Caki2 (cell line): ENCODE data around the gene AFAP1. TPM values are rescaled to one million over a fixed set of nuclear protein-coding genes. Genes with fewer than 3 reads are reported as not detected.

Source experiments
- DNase-seq: peaks from one replicate; pipeline ENCODE4 v3.0.0-alpha.2; 2015; ENCODE audit warnings: low read depth
- in situ Hi-C: cut with HindIII; loops from 2 replicates; pipeline ENCODE4 v1.10.0; 2016; ENCODE audit warnings: low sequenced_read_pairs, low pct_unique_long_range_greater_than_20kb, mixed read lengths
- total RNA-seq: library from RNA; depleted of rRNA; stranded (reverse); fragments of >200 nt; shearing (Covaris generic); gene quantifications from 2 replicates; pipeline ENCODE4 v1.2.3, GENCODE V29; 2014; ENCODE audit warnings: low replicate concordance

The AFAP1 gene
- total RNA-seq, 1 experiment from 2014 or later = 16.1 TPM

- in situ Hi-C loops = no loop called here
- DNase-seq = no peak
Observed at GRCh38 chr4:7971159-7971631, 31.5 kb upstream of the AFAP1 start.

GRCh38 chr4:7970361-7970946, 30.8 kb upstream of the AFAP1 start:
- no peak for DNase-seq
- in situ Hi-C loops = no loop called here

DNA sequence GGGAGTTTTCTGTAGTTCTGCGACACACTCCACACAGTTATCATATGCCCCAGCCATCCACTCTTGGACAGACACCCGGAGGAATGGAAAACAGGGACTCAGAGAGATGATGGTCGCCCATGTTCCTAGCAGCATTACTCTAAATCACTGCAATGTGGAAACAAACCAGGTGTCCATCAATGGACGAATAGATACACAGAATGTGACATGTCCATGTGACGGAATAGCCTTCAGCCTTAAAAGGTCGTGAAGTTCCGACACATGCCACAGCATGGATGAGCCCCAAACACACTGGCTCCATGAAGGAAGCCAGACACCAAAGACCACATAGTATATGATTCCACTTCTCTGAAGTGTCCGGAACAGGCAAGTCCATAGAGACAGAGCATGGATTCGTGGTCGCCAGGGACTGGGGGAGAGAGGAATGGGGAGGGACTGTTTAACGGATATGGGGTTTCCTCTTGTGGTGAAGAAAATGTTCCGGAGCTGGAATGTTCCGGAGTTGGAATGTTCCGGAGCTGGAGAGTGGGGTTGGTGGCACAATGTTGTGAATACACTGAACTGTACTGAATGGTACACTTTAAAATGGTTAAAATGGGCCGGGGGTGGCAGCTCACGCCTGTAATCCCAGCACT, 28.7 kb upstream of the AFAP1 start:
- in situ Hi-C loops = no loop called here
- DNase-seq = no peak

DNA sequence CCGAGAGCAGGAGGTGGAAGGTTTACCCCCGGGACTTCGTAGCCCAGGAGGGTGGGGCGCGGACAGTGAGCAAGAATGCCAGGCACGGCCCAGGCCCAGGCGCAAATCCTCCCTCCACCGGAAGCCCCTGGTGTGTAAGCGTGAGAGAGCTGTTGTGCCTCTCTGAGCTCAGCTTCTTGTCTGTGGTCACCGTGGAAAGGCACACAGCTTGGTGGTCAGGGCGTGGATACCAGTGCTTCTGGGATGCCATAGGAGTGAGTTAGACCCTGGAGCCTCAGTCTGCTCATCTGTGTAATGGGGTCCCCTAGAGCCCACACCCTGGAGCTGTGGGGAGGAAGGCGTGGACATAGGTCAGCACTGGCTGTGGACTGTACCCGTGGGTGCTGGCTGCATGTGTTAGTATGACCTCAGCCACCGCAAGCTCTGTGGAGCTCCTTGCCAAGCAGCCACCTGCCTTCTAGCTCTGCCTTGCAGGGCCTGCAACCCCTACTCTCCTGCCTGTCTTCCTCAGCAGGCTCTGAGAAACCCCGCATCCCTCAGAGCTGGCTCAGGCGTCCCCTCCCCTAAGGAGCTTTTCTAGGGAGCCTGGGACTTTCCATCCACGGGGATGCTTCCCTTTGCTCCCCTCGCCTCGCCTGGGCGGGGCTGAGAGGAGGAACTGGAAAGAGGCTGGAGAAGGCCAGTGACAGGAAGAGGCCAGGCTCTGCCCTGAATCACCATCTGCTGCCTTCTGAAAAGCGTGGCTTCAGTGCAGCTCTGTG, 28.0 kb upstream of the AFAP1 start:
- in situ Hi-C loops = no loop called here
- DNase-seq = no peak

DNA sequence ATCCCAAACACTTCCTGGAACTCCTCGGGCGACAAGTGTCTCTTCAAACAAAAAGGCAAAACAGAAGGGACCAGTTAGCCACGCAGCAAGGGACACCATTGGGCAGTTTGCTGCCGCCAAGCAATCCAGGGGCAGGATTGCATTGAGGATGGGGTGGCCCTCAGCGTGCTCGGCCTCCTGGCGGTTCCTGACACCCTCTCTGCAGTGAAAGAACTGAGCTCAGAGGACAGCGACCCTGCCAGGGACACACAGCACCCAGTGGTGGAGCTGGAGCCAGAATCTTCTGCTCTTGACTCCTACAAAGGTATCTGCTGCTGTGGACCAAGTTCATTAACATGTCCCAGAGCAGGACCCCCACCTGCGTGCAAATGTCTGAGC, 27.4 kb upstream of the AFAP1 start:
- in situ Hi-C loops = no loop called here
- DNase-seq = no peak

- in situ Hi-C loops = no loop called here
- no peak for DNase-seq
Observed at GRCh38 chr4:7966281-7967062, 26.8 kb upstream of the AFAP1 start.

DNA sequence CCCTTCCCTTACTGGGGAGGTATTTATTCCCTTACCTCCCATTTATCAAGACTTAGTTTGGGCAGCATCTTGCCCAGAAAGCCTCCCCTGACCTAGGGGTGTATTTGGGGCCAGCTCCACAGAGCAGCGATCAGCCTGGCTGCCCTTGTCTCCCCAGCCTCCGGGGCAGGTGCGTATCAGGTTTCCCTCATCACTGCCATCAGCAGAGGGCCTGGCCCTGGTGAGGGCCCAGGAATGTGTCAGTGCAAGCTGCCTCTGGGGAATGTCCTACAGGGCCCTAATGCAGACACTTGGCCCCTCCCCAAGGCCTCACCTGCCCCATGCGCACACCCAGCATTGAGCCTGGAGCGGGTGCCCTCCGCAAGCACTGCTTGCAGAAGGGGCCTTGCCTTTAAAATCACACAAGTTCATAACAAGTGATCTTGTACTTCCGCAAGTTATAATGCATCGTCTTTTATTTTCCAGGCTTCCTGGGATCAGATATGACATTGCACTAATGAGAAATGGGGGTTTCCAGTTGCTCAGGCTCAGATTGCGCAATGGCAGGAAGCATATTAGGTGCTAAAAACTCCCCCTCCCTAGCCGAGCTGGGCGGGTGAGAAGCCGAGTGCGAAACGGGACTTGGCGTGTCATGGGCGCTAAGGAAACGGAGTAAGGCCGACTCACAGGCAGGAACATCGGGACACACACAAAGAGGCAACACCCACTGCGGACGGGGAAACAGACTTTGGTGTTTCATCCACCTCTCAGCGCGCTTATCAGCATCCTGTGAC, 25.4 kb upstream of the AFAP1 start:
- peak; percentile 73 for DNase-seq

GRCh38 chr4:7964459-7964858, 24.8 kb upstream of the AFAP1 start:
- in situ Hi-C loops = no loop called here
- DNase-seq = no peak

More for the DNA sequence above, 25.4 kb upstream of the AFAP1 start:
- in situ Hi-C loops = no loop called here

DNA sequence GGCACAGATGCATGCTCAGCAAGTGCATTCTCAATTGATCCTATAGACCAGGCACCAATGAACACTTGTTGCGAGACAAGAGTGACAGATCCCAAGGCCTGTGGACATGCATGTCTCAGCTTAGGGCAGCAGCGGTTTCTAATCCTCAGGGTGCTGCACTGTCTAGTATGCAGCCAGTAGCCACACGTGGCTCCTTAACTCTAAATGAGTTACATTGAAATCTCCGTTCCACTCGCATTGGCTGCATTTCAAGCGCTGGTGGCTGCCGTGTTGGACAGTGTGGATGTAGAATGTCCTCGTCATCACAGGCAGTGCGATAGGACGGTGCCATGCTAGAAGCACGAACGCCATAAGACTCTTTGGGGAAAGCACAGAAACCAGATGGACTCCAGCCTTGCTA, 24.0 kb upstream of the AFAP1 start:
- no peak for DNase-seq
- in situ Hi-C loops = no loop called here

DNA sequence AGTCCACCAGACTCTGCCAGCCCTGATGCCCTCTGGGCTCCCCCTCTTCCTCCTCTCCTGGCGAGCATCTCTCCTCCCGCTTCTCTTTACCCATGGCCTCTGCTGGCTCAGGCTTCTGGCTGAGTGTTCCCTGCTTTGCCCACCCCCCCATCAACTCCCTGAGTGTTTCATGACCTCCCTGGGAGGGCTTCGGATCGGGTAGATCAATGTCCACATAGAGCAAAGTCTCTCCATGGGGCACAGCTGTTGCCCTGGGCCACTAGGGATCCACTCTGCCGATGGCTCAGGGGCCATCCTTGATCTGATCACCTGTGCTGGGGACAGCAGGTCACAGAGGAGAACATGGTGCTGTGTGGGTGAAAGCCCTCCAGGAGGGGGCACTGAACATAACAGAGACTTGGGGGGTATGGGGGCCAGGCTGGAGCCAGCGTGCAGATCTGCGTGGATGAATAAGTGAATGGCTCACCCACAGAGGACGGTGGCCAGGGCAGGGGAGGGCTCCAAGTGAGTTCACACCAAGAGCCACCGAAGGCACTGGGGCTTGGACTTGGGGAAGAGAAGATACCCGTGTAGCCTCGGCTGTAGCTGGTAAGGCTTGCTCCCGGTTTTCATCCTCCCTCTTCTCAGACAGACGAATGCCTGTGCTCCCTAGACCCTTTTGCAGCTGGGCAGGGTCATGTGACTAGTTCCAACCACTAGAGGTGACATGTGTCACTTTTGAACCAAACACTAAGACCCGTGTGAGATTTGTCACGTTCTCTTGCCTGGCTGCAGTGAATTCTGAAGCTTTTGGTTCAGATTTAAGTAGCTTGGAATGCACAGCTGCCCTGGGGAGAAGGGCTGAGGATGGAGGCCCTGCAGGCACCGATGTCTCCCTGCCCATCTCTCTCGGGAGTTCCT, 23.2 kb upstream of the AFAP1 start:
- DNase-seq = no peak
- in situ Hi-C loops = no loop called here

- peak; percentile 95 for DNase-seq
- in situ Hi-C loops = no loop called here
Observed at GRCh38 chr4:7960790-7961655, 21.4 kb upstream of the AFAP1 start.

GRCh38 chr4:7960017-7960789, 20.5 kb upstream of the AFAP1 start:
- no peak for DNase-seq
- in situ Hi-C loops = no loop called here

DNA sequence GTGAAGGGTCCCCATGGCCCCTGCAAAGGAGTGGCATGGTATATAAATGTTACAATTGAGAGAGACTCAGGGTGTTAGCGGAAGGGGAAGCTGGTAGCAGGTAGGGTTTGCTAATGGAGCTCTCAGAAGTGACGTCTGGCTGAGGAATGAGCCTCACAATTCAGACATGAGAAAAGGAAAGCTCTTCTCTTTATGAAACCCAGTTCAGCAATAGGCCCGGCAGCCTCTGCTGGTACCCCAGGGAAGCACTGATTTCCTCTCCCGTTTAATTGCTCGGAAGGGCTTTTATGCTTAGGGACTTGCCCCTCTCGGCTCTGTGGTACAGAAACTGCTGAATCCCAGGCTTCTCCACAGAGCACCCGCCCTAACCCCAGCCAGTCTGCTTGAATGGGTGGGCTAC, 19.4 kb upstream of the AFAP1 start:
- DNase-seq = no peak
- in situ Hi-C loops = no loop called here

DNA sequence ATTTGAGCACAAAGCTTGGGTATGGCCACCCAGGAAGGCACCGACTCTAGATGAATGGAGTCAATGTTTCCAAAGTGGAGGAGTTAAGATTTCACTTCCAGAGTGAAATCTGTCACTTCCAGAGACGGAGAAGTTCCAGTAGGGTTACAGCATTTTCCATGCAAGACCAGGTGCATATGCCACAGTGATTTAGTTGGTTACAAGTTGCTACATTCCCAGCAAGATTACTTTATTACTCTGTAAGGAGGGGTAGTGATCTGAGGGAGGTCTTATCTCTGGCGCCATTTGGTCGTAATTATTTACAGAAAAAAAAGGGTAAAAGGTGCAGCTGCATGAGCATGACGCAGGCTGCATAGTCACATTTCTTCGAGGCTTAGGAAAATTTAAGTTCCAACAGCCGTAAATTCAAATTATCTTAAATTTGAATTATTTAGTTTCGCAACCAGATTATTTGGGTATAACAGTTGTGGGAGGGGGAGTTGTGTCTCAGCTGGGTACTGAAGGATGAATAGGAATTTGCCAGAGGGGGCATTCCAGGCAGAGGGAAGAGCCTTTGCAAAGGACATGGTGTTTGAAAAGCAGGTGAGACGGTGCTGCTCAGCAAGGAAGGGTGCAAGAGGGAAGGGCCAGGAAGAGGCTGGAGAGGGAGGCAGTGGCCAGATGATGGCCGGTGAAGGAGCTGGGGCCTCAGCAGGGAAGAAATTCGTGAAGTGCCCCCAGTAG, 17.4 kb upstream of the AFAP1 start:
- no peak for DNase-seq
- in situ Hi-C loops = no loop called here

GRCh38 chr4:7956270-7956808, 16.7 kb upstream of the AFAP1 start:
- in situ Hi-C loops = no loop called here
- no peak for DNase-seq
